NCI-H2029 treated with DMSO at 0.1 percent for 48 hours (cell line): Measurements from ENCODE around the gene DLGAP1.
A peak's percentile ranks its signal among the peaks of the same experiment; 100 is the strongest.
"Not testable (repeated sequence)": the region's sequence is repeated elsewhere in the genome, so short reads cannot be mapped to it uniquely, and the experiment has no call there.

ENCODE experiments used
- DNase-seq: peaks from one replicate; lab custom pipeline; 2025; lab: John Stamatoyannopoulos, UW

DLGAP1 gene

DNA sequence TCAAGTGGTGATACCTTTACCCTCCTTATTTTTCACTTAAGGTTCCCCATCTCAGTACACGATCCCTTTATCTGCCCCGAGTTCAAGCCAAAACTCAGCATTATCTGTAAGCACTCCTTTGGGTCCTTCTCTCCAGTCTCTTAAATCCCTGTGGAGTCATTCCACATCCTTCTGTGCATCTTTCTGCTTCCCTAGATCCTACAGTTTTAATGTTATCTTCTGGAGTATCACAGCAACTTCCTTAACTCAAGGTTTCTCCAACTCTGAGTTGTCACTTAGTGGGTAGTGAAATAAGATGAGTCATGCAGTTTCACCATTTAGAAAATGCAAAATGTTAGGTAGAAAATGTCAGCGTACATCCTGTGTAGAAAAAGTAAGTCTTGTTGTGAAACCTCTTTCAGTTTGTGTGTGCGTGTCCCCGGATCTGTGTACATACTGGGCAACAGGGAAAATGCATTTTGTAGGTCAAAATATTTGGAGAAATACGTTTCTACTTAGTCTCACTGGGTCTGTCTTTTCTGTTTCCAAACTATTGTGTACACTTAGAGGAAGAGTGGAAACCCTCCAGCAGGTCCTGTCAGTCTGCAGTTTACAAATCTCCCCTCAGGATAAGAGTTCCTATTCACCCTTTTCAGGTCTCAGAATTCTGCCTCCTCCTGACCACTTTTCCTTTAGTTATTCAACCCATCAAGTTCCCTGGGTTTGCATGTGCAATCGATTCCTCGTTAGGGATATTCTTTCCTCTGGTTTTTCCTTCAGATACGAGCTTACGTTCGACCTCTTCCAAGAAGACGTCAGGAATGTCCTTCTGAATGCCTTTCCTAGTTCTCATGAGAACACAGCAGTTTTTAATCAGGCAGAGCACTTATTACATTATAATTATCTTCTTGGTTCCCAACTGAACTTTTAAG, 850.4 kb downstream of the DLGAP1 start:
- DNase-seq = no peak

DNA sequence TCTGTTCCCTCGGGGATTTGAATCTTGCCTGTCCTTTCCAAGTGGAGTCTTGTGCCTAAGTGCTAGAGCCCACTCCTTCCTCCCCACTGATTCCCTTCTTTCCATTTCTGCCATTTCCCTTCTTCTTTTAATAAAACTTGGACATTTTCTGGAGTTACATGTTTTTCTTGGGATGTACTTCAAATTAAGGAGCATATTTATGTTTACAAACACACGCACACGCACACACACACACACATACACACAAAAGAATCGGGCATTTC, 850.9 kb downstream of the DLGAP1 start:
- DNase-seq = no peak

GRCh38 chr18:3603421-3604234, 851.5 kb downstream of the DLGAP1 start:
- no peak for DNase-seq

DNA sequence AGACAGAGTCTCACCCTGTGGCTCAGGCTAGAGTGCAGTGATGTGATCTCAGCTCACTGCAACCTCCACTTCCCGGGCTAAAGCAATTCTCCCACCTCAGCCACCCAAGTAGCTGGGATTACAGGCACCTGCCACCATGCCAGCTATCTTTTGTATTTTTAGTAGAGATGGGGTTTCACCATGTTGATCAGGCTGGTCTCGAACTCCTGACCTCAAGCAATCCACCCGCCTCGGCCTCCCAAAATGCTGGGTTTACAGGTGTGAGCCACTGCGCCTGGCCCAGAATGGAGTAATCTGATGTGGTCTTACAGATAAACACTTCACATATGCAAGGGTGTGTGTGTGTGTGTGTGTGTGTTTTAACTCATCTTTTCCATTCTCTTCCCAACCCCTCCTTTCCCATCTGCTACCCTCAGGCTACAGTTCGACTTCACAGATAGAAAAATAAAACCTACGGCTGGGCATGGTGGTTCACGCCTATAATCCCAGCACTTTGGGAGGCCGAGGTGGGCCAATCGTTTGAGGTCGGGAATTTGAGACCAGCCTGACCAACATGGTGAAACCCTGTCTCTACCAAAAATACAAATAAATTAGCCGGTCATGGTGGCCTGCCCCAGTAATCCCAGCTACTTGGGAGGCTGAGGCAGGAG, 853.9 kb downstream of the DLGAP1 start:
- not testable (repeated sequence) for DNase-seq

DNA sequence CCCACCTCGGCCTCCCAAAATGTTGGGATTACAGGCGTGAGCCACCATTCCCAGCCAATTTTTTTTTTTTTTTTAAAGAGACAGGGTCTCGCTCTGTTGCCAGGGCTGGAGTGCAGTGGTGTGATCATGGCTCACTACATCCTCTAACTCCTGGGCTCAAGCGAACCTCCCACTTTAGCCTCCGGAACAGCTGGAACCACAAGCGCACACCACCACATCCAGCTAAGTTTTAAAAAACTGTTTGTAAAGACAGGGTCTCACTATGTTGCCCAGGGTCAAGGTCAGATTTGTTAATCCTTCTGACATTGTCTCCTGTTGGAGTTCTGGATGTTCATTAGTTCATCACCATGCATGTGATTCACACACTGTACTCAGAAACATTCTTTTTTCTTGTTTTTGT, 855.2 kb downstream of the DLGAP1 start:
- DNase-seq = no peak

- DNase-seq = no peak
Measured at GRCh38 chr18:3599195-3599594, 855.9 kb downstream of the DLGAP1 start.

DNA sequence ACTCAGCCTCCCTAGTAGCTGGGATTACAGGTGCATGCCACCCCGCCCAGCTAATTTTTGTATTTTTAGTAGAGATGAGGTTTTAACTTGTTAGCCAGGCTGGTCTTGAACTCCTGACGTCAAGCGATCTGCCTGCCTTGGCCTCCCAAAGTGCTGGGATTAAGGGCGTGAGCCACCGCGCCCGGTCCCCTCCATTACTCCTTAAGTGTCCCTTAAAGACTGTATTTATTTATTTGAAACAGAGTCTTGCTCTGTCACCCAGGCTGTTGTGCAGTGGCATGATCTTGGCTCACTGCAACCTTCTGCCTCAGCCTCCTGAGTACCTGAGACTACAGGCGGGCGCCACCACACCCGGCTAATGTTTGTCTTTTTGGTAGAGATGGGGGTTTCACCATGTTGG, 856.5 kb downstream of the DLGAP1 start:
- DNase-seq = no peak

DNA sequence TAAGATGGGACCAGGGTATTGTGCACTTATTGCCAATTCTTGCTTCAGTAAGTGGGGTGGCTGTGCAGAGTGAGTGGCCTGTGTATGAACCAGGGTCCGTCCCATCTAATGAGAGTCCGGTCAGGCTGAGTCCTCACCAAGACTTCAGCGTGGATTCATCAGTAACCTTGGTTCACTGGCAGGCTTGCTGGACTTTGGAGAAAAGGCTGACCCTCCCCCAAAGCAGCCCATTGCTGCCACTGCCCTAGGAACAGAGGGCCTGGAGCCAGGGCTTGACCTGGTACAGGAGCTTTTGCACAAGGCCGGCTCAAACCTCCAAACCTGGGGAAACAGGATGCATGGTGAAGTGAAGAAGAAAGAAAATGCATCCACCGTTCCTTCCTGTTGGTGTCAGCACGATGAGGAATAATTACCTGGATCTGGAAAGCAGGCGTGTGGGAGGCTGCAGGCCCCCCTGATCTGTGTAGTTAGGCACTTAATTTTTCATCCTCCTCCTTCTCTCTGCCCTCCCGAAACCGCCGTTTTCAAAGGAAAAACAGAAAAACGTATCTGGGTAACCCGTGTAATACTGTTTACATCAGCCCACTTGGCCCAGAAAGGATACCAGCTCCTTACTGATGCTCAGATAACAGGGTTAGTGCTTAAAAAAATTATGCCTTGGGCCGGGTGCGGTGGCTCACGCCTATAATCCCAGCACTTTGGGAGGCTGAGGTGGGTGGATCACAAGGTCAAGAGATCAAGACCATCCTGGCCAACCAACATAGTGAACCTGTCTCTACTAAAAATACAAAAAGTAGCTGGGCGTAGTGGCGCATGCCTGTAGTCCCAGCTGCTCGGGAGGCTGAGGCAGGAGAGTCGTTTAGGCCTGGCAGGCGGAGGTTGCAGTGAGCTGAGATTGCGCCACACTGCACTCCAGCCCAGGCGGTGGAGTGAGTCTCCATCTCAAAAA, 857.4 kb downstream of the DLGAP1 start:
- no peak for DNase-seq

GRCh38 chr18:3596637-3597384, 858.3 kb downstream of the DLGAP1 start:
- peak; percentile 54 for DNase-seq

DNA sequence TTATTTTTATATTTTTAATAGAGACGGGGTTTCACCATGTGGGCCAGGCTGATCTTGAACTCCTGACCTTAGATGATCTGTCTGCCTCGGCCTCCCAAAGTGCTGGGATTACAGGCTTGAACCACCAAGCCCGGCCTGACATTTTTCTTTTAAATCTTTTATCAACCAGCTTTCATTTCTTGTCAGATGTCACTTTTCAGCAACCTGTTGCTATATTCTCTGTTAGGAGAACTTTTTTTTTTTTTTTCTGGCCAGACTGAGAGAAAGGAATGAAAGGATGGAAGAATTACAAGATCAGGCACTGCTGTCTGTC, 858.8 kb downstream of the DLGAP1 start:
- no peak for DNase-seq

DNA sequence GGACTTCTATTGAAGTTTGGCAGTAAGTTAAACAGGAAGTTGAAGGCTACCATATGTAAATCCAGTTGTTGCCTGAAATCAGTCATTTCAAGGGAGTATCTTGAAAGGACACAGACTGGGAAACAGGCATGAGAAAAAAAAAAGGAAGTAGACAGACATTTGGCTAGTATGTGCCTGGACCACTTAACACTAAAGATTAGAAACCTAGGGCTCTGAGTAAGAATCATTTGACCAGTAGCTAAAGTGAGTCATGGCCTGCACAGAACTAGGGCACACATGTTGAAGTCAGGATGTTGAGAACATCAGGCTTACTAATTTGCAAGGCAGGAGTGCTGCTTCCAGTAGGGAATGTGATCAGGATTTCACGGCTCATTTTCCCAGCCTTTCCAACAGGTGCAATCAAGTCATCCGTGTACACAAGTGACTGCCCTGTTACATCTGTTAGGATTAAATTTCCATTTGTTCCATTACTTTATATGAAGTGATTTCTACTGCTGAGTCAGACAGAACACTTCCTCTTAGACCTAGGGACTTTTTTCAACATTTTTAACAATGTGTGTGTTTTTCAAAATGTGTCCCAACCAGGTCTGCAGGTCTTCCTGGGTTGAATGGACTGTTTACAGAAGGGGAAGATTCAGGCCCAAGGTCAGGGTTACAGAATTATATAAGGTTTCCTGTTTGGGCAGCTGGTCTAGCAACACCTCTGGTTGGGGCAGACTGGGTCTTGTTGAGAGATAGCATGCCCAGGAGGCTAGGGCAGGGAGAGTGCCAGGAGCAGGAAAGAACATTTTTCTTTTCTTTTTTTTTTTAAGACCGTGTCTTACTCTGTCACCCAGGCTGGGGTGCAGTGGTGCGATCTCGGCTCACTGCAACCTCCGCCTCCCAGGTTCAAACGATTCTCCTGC, 859.5 kb downstream of the DLGAP1 start:
- peak; percentile 57 for DNase-seq

DNA sequence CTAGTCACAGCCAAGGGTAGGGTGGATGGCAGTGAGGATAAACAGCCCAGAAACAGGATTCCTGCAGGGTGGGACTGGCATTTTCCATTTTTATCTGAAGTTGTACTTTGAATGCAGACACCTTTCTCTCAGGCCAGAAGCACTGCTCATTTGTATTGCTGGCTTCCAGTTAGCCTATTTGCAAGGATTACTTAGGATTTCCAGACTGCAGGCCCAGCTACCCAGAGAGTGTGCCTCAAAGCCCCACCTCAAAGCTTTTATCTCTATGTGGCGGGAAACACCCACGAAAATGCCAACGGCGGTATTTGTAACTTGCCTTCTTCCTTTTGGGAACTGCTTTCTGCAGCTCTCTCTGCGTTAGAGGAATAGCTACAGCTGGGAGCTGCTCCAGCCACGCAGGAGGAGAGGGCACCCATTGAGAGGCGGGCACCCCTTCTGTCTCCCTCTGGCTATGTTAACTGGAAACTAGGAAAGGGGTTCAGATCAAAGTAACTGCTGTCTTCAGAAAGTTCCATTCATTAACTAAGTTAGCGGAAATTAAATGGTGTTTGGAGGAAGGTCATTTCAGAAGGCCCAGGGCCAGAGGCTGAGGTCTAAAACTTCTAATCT, 860.2 kb downstream of the DLGAP1 start:
- no peak for DNase-seq

GRCh38 chr18:3593904-3594759, 861.0 kb downstream of the DLGAP1 start:
- peak; percentile 85 for DNase-seq

GRCh38 chr18:3593381-3593903, 861.7 kb downstream of the DLGAP1 start:
- DNase-seq = no peak

GRCh38 chr18:3592864-3593263, 862.2 kb downstream of the DLGAP1 start:
- DNase-seq = no peak

DNA sequence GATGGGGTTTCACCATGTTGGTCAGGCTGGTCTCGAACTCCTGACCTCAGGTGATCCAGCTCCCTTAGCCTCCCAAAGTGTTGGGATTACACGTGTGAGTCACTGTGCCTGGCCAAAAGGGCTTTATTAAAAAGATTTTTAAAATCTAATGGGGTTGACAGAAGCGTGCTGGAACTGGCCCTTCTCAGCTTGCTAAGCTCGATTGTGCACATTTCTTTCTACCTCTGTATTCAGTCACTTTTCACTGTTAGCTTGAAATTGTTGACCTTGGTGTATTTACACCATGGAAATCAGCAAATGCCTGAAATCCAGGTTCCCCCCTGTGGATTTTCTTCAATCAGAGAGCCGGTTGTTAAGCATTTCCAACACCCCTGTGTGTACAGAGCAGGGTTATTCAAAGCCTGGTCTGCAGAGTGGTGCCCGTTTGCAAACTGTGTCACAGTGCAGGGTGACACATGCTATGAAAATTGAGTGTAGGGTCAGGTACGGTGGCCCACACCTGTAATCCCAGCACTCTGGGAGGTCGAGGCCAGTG, 864.9 kb downstream of the DLGAP1 start:
- DNase-seq = no peak

- peak; percentile 82 for DNase-seq
Measured at GRCh38 chr18:3585656-3586509, 869.2 kb downstream of the DLGAP1 start.
